DOHH2 (cell line): Measurements from ENCODE around the gene NUP50.

Source experiments
- CTCF ChIP-seq: fragments of 200-600 bp; sonication (generic); IDR thresholded peaks from one replicate; pipeline ENCODE4 v1.5.1; 2014; ENCODE audit warnings: antibody characterized with exemption, mild to moderate bottlenecking, low read depth, low read length; ENCODE audit not compliant: poor library complexity, severe bottlenecking
- EZH2phosphoT487 ChIP-seq: fragments of 200-600 bp; sonication (generic); IDR thresholded peaks from 2 replicates; pipeline ENCODE4 v1.6.1; 2017; ENCODE audit warnings: borderline replicate concordance, mild to moderate bottlenecking, antibody characterized with exemption, low read length, moderate library complexity, mixed read lengths

GRCh38 chr22:45139693-45140092 lies 24.0 kb upstream of the NUP50 start:
- no peak for TF ChIP-seq CTCF
- no peak for TF ChIP-seq EZH2phosphoT487
